Right lobe of liver (tissue), 4 donors: ENCODE results near the gene KLHDC8B.

Source experiments
- CTCF ChIP-seq, 4 donors: fragments of 200-600 bp in 3 of 4; fragments of 450-650 bp in 1 of 4; IDR thresholded peaks; one replicate each; pipeline versions ENCODE4 v1.5.1 to v1.8.0; 2016 to 2022; ENCODE audit warnings: antibody characterized with exemption in 4 of 4, mild to moderate bottlenecking in 2 of 4
- POLR2A ChIP-seq: fragments of 450-650 bp; IDR thresholded peaks from one replicate; pipeline ENCODE4 v1.6.1; 2017; ENCODE audit warnings: antibody characterized with exemption, mild to moderate bottlenecking
- donor health status: DM: no; HTN: no; CAD: no.
- donor health status: DM: no; HTN: no; CAD: no.
- donor health status: DM: no; HTN: yes; CAD: no.

DNA sequence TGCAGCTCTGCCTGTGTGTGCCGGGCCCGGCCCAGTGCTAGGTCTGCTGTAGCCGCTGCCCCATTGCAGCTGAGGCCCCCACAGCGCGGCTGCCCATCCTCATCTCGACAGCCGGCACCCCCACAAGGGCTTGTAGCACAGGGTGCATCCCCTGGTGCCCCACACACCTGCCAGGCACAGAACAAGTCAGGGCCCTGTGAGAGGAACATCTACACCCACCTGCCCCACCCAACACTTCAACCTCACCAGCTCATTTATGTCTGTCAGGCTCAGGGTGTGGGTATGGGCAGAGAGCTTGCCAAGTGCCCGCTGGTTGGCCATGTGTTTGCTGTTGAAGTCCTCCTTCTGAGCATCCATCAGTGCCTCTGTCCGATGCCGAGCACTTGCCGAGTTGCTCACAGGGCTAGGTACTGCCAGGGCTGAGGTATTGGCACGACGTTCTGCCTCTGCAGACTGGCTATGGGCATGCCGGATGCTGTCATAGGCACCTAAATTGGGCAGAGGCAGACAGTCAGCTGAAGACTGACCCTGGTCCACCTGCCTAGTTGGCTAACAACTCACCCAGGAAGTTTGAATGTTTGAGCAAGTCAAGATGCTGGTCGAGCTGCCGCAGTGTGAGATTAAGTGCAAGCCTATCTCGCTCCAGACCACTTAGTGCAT lies 48.4 kb upstream of the KLHDC8B start:
- TF ChIP-seq POLR2A (no peak), CTCF (IDR thresholded peaks at IDR 0.05) (no peak)
